ENCODE measurements around the gene SDF2L1.
"Not testable (repeated sequence)": the region's sequence is repeated elsewhere in the genome, so short reads cannot be mapped to it uniquely, and the experiment has no call there.

SDF2L1 gene

GRCh38 chr22:21636629-21637218 lies 5.4 kb upstream of the SDF2L1 start:
- peaks cover 11% of the 10 kb centered on the region for H3K4me1 ChIP-seq (ENCODE audit: insufficient read depth, low read length, severe bottlenecking)
- TF ChIP-seq EZH2 (IDR thresholded peaks at IDR 0.05; ENCODE audit: borderline replicate concordance, low read length) (no peak), CTCF (IDR thresholded peaks at IDR 0.05; ENCODE audit: low read length) (no peak)

DNA sequence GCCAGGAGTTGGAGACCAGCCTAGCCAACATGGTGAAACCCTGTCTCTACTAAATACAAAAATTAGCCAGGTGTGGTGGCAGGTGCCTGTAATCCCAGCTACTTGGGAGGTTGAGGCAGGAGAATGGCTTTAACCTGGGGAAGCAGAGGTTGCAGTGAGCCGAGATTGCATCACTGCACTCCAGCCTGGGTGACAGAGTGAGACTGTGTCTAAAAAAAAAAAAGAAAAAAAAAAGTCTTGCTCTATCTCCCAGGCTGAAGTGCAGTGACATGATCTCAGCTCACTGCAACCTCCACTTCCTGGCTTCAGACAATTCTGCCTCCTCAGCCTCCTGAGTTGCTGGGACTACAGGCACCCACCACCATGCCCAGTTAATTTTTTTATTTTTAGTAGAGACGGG lies 4.7 kb upstream of the SDF2L1 start:
- H3K36me3 ChIP-seq (ENCODE audit: insufficient read depth, low read length); H4K20me1 ChIP-seq (ENCODE audit: insufficient read depth, low read length); H3K4me2 ChIP-seq (ENCODE audit: low read length); H3K9me2 ChIP-seq (ENCODE audit: low read depth, low read length); H3K27me3 ChIP-seq (ENCODE audit: insufficient read depth, low read length); H3K27ac ChIP-seq (ENCODE audit: low read depth, low read length, poor library complexity, severe bottlenecking); H2AFZ ChIP-seq (ENCODE audit: low read length); H3F3A ChIP-seq (ENCODE audit: insufficient read depth, low read length); H3K4me3 ChIP-seq (ENCODE audit: low read depth, low read length, poor library complexity, severe bottlenecking); H3K79me2 ChIP-seq (ENCODE audit: insufficient read depth, low read length); H3K9me3 ChIP-seq (ENCODE audit: low read length); H3K9ac ChIP-seq (ENCODE audit: low read length): not testable (repeated sequence)
- peaks cover 11% of the 10 kb centered on the region for H3K4me1 ChIP-seq (ENCODE audit: insufficient read depth, low read length, severe bottlenecking)

More at GRCh38 chr22:21636629-21637218, 5.4 kb upstream of the SDF2L1 start:
- no peaks in the 10 kb centered on the region for H3K9me2 ChIP-seq (ENCODE audit: low read depth, low read length)
- no peaks in the 10 kb centered on the region for H3K36me3 ChIP-seq (ENCODE audit: insufficient read depth, low read length)
- no peaks in the 10 kb centered on the region for H4K20me1 ChIP-seq (ENCODE audit: insufficient read depth, low read length)
- H3K4me3 ChIP-seq (ENCODE audit: low read depth, low read length, poor library complexity, severe bottlenecking): no peak overlapping the region
- no peaks in the 10 kb centered on the region for H3F3A ChIP-seq (ENCODE audit: insufficient read depth, low read length)
- H3K9ac ChIP-seq (ENCODE audit: low read length): no peak overlapping the region
- H2AFZ ChIP-seq (ENCODE audit: low read length): no peak overlapping the region
- no peak overlapping the region for H3K27ac ChIP-seq (ENCODE audit: low read depth, low read length, poor library complexity, severe bottlenecking)
- no peaks in the 10 kb centered on the region; the same call in 1 of the 2 replicates for H3K27me3 ChIP-seq (ENCODE audit: insufficient read depth, low read length)
- H3K79me2 ChIP-seq (ENCODE audit: insufficient read depth, low read length): no peaks in the 10 kb centered on the region
- no peaks in the 10 kb centered on the region for H3K9me3 ChIP-seq (ENCODE audit: low read length)
- H3K4me2 ChIP-seq (ENCODE audit: low read length): no peak overlapping the region

GRCh38 chr22:21639359-21639758 lies 2.7 kb upstream of the SDF2L1 start:
- no peaks in the 10 kb centered on the region for H3K9me3 ChIP-seq (ENCODE audit: low read length)
- H2AFZ ChIP-seq (ENCODE audit: low read length): no peak overlapping the region
- H3K9me2 ChIP-seq (ENCODE audit: low read depth, low read length): no peaks in the 10 kb centered on the region

More at GRCh38 chr22:21639359-21639758, 2.7 kb upstream of the SDF2L1 start:
- H3K79me2 ChIP-seq (ENCODE audit: insufficient read depth, low read length): peaks cover 4% of the 10 kb centered on the region; the same call in 1 of the 2 replicates
- TF ChIP-seq EZH2 (IDR thresholded peaks at IDR 0.05; ENCODE audit: borderline replicate concordance, low read length): no peak
- no peak for TF ChIP-seq CTCF (IDR thresholded peaks at IDR 0.05; ENCODE audit: low read length)
- no peak overlapping the region for H3K4me3 ChIP-seq (ENCODE audit: low read depth, low read length, poor library complexity, severe bottlenecking)
- H3K4me1 ChIP-seq (ENCODE audit: insufficient read depth, low read length, severe bottlenecking): peaks cover 24% of the 10 kb centered on the region
- H3K27ac ChIP-seq (ENCODE audit: low read depth, low read length, poor library complexity, severe bottlenecking): no peak overlapping the region
- no peak overlapping the region for H3K9ac ChIP-seq (ENCODE audit: low read length)
- no peaks in the 10 kb centered on the region; the same call in 1 of the 2 replicates for H3K27me3 ChIP-seq (ENCODE audit: insufficient read depth, low read length)
- peaks cover 11% of the 10 kb centered on the region; the same call in 1 of the 2 replicates for H3K36me3 ChIP-seq (ENCODE audit: insufficient read depth, low read length)
- H3K4me2 ChIP-seq (ENCODE audit: low read length): no peak overlapping the region
- H4K20me1 ChIP-seq (ENCODE audit: insufficient read depth, low read length): no peaks in the 10 kb centered on the region
- no peaks in the 10 kb centered on the region for H3F3A ChIP-seq (ENCODE audit: insufficient read depth, low read length)

All from OCI-LY1 (cell line).